Activated B cell treated with CpG ODN at 0.5 μM for 24 hours (primary cell): ENCODE measurements around the gene DLGAP4. TPM values are rescaled to one million over a fixed set of nuclear protein-coding genes. Genes with fewer than 3 reads are reported as not detected.

Source experiments
- ATAC-seq: fragments of 200-7000 bp; cut with Tn5 transposase; one replicate; pipeline ENCODE4 v1.10.0; 2021; ENCODE audit warnings: low read depth, mild to moderate bottlenecking, moderate library complexity
- CTCF ChIA-PET: fragments of 350-600 bp; sonication (Branson Sonifier 250); formaldehyde crosslinking; loops from one replicate; lab custom pipeline; 2021; ENCODE audit warnings: antibody characterized with exemption; lab: Charles Lee
- POLR2A ChIA-PET: fragments of 350-600 bp; sonication (Branson Sonifier 250); formaldehyde crosslinking; loops from one replicate; lab custom pipeline; 2021; ENCODE audit warnings: antibody characterized with exemption; lab: Charles Lee
- DNase-seq: peaks from one replicate; pipeline ENCODE4 v3.0.0; 2022
- H3K27ac Mint-ChIP-seq: one replicate; pipeline ENCODE4 v1.8.0; 2020; ENCODE audit warnings: mixed read lengths
- H3K27me3 Mint-ChIP-seq: one replicate; pipeline ENCODE4 v1.8.0; 2021; ENCODE audit warnings: mixed read lengths
- H3K36me3 Mint-ChIP-seq: one replicate; pipeline ENCODE4 v1.8.0; 2021; ENCODE audit warnings: low read depth, mixed read lengths
- H3K4me1 Mint-ChIP-seq: one replicate; pipeline ENCODE4 v1.8.0; 2021; ENCODE audit warnings: mixed read lengths
- H3K4me3 Mint-ChIP-seq: one replicate; pipeline ENCODE4 v1.8.0; 2020; ENCODE audit warnings: mild to moderate bottlenecking, mixed read lengths
- H3K9me3 Mint-ChIP-seq: one replicate; pipeline ENCODE4 v1.8.0; 2020; ENCODE audit warnings: mixed read lengths
- CTCF ChIP-seq: fragments of 200-600 bp; IDR thresholded peaks from one replicate; pipeline ENCODE4 v1.8.0; 2022; ENCODE audit warnings: antibody characterized with exemption, mild to moderate bottlenecking
- intact Hi-C: fragments of 100-400 bp; cut with micrococcal nuclease; formaldehyde crosslinking; loops from one replicate; pipeline ENCODE4 v1.15.1; 2024
- total RNA-seq: library from RNA; stranded (reverse); gene quantifications from 2 replicates; pipeline ENCODE4 v1.2.3, GENCODE V29; 2022

The DLGAP4 gene
- total RNA-seq, 1 donor from 2014 or later, result 38.7 TPM

DNA sequence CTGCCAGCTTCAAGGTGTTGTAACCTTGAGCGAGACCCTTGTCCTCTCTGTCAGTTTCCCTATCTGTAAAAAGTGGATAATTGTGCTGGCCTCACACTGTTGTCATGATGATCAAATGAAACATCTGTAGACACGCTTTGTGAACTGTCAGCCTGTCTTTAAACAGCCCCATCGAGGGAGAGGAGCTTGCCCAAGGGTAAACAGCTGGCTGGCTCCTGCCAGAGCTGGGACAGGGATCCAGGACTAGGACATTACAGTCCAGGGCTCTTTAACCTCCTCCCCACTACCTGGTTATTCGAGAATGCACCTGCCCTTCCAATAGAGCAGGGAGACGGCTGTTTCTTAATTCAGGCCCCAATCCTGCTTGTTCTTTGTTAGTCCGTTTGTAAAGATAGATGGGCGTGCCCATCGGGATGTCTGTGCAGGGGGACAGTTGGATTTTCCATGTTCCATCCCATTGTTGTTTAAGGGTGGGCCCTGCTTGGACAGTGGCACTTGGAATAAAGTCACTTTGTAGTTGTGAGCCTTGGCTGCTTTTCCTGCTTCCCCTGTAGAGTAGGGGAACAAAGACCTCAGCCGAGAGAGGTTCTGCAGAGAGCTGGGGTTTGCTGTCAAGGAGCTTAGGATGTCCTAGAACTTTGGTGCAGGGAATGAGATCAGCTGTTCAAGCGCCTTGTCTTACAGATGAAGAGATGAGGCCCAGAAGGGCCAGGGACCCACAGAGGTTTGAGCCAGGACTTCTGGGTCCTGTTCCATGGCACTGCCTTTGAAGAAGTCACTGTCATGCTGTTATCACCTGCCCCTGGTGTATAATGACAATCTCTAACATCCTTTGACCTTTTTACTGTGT is 157.3 kb downstream of the DLGAP4 start:
- H3K27ac Mint-ChIP-seq, result peak overlapping the region; percentile 88
- intact Hi-C loops, result loop anchor here (5.0 to 10.0 kb wide), 3 partner anchors 399 to 1789 kb away; partner anchors contain the start of genes EDEM2 and PIGU
- DNase-seq, result no peak
- H3K4me3 Mint-ChIP-seq, result peak overlapping the region; percentile 90
- H3K4me1 Mint-ChIP-seq, result peaks cover 71% of the 10 kb centered on the region
- ChIA-PET CTCF (interaction anchor here (1.0 kb wide), 1 partner anchor 24 kb away, joined by 3 read pairs; no protein-coding TSS in a partner anchor), POLR2A (interaction anchor here (0.5 to 2.1 kb wide), 6 partner anchors 8 to 425 kb away, joined by 3 to 11 read pairs (median 4); no protein-coding TSS in a partner anchor)
- H3K9me3 Mint-ChIP-seq, result no peaks in the 10 kb centered on the region
- no peaks in the 10 kb centered on the region for H3K27me3 Mint-ChIP-seq
- TF ChIP-seq CTCF, result no peak
- H3K36me3 Mint-ChIP-seq, result no peaks in the 10 kb centered on the region
- ATAC-seq, result no peak

DNA sequence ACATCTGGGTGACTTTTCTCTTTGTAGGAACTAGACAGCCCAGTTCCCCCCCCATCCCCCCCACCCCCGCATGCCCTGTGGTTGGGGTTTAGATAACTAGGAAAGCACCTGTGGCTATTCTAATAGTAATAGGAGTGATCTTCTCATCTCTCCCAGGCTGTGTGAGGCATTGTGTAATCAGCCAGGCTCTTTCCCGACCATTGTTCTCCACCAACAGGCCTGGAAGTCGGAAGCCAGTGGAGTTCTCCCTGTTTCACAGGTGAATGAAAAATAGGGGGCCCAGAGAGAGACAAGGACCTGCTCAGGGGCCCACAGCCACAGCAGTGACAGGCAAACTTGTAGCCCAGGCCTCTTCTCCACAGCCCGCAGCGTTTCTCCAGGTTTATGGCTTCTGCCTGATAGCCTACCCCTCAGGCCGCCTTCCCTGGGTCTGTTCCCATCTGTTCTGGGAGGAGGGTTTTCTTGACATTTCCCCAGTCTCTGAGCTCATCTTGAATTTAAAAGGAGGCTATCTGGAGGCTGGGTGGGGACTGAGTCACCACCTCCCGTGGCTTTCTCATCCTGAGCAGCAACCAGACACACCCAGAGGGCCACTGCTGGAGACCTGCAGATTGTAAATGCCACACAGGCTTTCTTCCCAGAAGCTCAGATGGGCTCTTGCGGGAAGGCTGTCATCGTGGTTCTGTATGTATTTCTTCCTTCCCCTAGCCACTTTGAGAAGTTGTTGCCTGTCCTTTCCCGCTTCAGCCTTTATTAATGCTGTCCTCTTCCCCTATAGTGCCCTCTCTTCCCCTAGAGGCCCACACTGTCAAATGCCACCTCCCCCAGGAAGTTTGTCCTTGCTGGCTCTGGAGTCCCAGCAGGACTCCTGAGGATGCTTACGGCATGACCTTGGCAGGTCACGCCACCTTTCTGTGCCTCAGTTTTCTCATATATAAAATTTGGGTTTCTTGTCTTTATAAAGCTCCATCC is 159.3 kb downstream of the DLGAP4 start:
- H3K36me3 Mint-ChIP-seq, result peaks cover 2% of the 10 kb centered on the region
- POLR2A ChIA-PET, result interaction anchor here (1.8 kb wide), 1 partner anchor 108 kb away, joined by 4 read pairs; the partner anchor contains the start of gene TGIF2
- CTCF ChIA-PET, result no interaction called here
- peaks cover 88% of the 10 kb centered on the region for H3K4me1 Mint-ChIP-seq
- H3K27ac Mint-ChIP-seq, result peak overlapping the region; percentile 77
- no peaks in the 10 kb centered on the region for H3K27me3 Mint-ChIP-seq
- no peak for DNase-seq
- intact Hi-C loops, result loop anchor here (10.0 kb wide), 2 partner anchors 401 to 1791 kb away; partner anchors contain the start of gene PIGU
- no peaks in the 10 kb centered on the region for H3K9me3 Mint-ChIP-seq
- H3K4me3 Mint-ChIP-seq, result peak overlapping the region; percentile 52
- no peak for ATAC-seq
- no peak for TF ChIP-seq CTCF

DNA sequence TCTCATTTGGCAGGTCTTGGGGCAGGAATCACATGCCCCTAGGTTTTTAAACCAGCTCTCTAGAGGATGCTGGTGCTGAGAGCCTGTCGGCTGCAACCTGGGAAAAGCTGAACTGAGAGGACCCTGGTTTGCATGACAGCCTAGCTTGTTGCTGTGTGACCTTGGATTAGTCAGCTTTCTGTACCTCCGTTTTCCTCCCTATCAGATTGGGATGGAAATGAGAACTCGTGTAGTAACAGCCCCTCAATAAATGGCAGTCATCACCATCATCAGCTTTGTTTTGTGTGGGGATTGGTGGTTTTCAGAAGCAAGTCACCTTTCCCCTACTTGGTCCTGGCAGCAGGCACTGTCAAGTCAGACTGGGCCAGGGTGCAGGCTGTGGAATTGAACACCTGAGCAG is 159.9 kb downstream of the DLGAP4 start:
- H3K36me3 Mint-ChIP-seq, result peaks cover 2% of the 10 kb centered on the region
- no peaks in the 10 kb centered on the region for H3K27me3 Mint-ChIP-seq
- ATAC-seq, result no peak
- no peak for TF ChIP-seq CTCF
- no peaks in the 10 kb centered on the region for H3K9me3 Mint-ChIP-seq
- peak overlapping the region; percentile 9 for H3K4me3 Mint-ChIP-seq
- ChIA-PET CTCF (no interaction called here), POLR2A (interaction anchor here (1.8 kb wide), 1 partner anchor 107 kb away, joined by 4 read pairs; the partner anchor contains the start of gene TGIF2)
- DNase-seq, result no peak
- intact Hi-C loops, result loop anchor here (10.0 kb wide), 2 partner anchors 401 to 1791 kb away; partner anchors contain the start of gene PIGU
- H3K4me1 Mint-ChIP-seq, result peaks cover 89% of the 10 kb centered on the region
- peak overlapping the region; percentile 77 for H3K27ac Mint-ChIP-seq

- TF ChIP-seq CTCF, result no peak
- Mint-ChIP-seq H3K4me3 (peak overlapping the region; percentile 51), H3K27ac (peak overlapping the region; percentile 74), H3K9me3 (no peaks in the 10 kb centered on the region), H3K27me3 (no peaks in the 10 kb centered on the region), H3K36me3 (peaks cover 2% of the 10 kb centered on the region), H3K4me1 (peaks cover 97% of the 10 kb centered on the region)
- no peak for DNase-seq
- no peak for ATAC-seq
- POLR2A ChIA-PET, result interaction anchor here (0.6 kb wide), 1 partner anchor 264 kb away, joined by 3 read pairs; no protein-coding TSS in a partner anchor
- CTCF ChIA-PET, result no interaction called here
- intact Hi-C loops, result loop anchor here (10.0 kb wide), 2 partner anchors 403 to 1793 kb away; partner anchors contain the start of gene PIGU
Observed at GRCh38 chr20:36467076-36467999, 161.2 kb downstream of the DLGAP4 start.
